Kidney epithelial cell (primary cell): ENCODE results near the gene DNAH8. TPM values are rescaled to one million over a fixed set of nuclear protein-coding genes. Genes with fewer than 3 reads are reported as not detected.

Experiments
- DNase-seq: peaks from one replicate; pipeline ENCODE4 v3.0.0-alpha.2; 2010; ENCODE audit warnings: low read depth
- H3K27me3 ChIP-seq: 2 replicates; pipeline ENCODE4 v1.6.0; 2011; ENCODE audit warnings: low read length; ENCODE audit not compliant: control insufficient read depth, insufficient read depth
- H3K36me3 ChIP-seq: 2 replicates; pipeline ENCODE4 v1.5.1; 2011; ENCODE audit warnings: low read length; ENCODE audit not compliant: control insufficient read depth, insufficient read depth
- H3K4me3 ChIP-seq: 2 replicates; pipeline ENCODE4 v1.5.1; 2011; ENCODE audit warnings: low read depth, mild to moderate bottlenecking, control low read depth, low read length
- CTCF ChIP-seq: IDR thresholded peaks from 2 replicates; pipeline ENCODE4 v1.5.1; 2011; ENCODE audit warnings: mild to moderate bottlenecking, moderate library complexity, low read length, control low read depth, inconsistent platforms; ENCODE audit not compliant: insufficient read depth, poor library complexity, severe bottlenecking
- total RNA-seq: library from RNA; depleted of rRNA; stranded (reverse); fragments of >200 nt; gene quantifications from 2 replicates; pipeline ENCODE4 v1.2.3, GENCODE V29; 2015

The DNAH8 gene
- total RNA-seq, 1 donor from 2014 or later, result not detected

DNA sequence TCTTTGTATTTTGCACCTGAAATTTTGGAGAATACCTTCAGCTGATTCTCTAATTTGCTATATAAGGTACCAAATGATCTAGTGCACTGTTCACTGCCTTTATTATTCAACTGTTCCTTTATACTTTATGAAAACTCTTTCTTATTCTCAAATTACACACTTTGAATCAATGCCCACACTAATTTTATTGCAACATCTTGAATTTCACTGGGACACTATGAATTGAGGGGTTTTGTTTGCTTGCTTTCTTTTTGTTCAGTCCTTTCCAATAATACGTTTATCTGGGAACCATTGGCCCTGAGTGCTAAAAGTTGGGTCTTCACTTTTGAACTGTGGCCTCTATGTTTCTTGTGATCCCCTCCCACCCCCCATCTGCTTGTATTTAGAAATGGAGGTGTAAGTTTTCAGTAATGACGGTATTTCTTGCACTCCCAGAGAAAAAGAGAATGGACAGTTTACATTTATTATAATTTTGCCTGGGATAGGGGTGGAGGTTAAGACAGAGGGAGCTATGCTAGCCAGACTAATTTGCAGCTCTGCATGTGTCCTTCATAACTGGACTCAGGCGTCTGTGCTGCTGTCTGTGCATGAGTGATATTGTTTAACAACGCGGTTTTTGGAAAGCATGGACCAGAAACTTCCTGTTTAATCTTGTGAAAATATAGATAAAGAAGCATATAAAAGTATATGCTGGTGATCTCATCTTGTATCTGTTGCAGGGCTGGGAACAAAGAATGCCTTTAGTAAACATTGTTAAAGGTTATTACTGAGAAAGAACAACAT, 98.1 kb downstream of the DNAH8 start:
- Histone ChIP-seq H3K27me3 (peaks cover 2% of the 10 kb centered on the region), H3K36me3 (no peaks in the 10 kb centered on the region), H3K4me3 (no peak overlapping the region)
- no peak for DNase-seq
- no peak for TF ChIP-seq CTCF

DNA sequence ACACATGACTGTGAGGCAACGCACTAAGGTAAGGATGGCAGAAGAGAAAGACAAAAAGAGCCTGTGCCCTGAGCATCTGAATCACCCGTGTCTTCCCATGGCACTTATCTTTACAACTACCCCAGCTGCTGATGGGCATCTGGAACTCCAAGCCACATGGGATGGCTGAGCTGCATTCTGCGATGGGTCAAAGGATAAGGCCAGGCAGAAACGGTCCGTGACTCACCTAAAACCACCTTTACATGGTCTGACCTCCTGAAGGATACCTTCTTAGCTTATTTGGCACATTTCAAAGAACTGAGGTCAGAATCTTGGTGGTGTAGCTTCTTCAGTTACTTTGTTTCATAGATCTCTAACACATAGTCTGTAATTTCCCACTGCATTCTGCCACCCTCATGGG, 99.7 kb downstream of the DNAH8 start:
- Histone ChIP-seq H3K27me3 (peaks cover 2% of the 10 kb centered on the region), H3K36me3 (no peaks in the 10 kb centered on the region), H3K4me3 (no peak overlapping the region)
- no peak for DNase-seq
- no peak for TF ChIP-seq CTCF

DNA sequence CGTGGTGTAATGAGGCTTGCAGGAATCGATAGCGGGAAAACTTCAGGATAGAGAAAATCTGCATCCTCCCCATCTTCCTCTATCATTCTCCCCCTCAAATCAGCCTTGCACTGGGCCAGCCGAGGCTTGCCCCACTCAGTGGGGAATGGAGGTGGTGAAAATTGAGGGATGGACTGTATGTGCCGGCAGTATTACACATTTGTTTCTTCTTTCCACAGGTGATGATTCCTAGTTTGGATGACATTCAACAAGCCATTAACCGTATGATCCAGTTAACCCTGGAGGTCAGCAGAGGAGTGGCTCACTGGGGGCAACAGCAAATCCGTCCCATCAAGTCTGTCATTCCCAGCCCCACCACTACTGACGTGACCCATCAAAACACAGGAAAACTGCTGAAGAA, 100.1 kb downstream of the DNAH8 start:
- no peak overlapping the region for H3K4me3 ChIP-seq

DNA sequence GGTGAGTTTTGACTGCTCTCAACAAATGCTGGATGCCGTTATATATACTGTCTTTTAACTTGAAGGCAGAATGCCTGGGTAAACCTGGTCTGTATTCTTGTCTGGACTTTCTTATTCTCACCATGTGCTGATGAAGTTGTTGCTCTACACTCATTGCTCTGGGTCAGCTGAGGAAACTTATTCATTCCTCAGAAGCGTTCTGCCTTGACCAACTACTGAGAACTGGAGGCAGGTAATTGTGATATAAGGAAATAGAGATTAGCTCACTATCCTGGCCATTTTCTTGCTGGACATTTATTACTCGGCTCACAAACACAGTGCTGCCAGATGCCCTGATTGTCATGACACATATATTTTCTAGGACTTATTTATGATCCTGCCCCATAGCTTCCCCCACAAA, 103.6 kb downstream of the DNAH8 start:
- H3K4me3 ChIP-seq, result no peak overlapping the region
- no peaks in the 10 kb centered on the region for H3K36me3 ChIP-seq
- no peak for TF ChIP-seq CTCF
- peak; percentile 54 for DNase-seq
- peaks cover 2% of the 10 kb centered on the region for H3K27me3 ChIP-seq

More for the DNA sequence above, 100.1 kb downstream of the DNAH8 start:
- no peak for DNase-seq
- Histone ChIP-seq H3K27me3 (peaks cover 2% of the 10 kb centered on the region), H3K36me3 (no peaks in the 10 kb centered on the region)
- TF ChIP-seq CTCF, result no peak

GRCh38 chr6:38822963-38823362, 107.9 kb downstream of the DNAH8 start:
- Histone ChIP-seq H3K27me3 (no peaks in the 10 kb centered on the region), H3K4me3 (no peak overlapping the region), H3K36me3 (no peaks in the 10 kb centered on the region)
- no peak for TF ChIP-seq CTCF
- no peak for DNase-seq
